Activated CD4-positive, alpha-beta T cell treated with anti-CD3 and anti-CD28 coated beads, Interleukin-2, amount 50 U/mL, for 24 hours (primary cell): ENCODE results near the gene TWF2.
A peak's percentile ranks its signal among the peaks of the same experiment; 100 is the strongest.

ENCODE experiments used
- DNase-seq, 2 donors: peaks; one replicate each; pipeline ENCODE4 v3.0.0-alpha.2; 2020; ENCODE audit warnings: low read depth in 1 of 2, low spot score in 1 of 2

Gene TWF2

DNA sequence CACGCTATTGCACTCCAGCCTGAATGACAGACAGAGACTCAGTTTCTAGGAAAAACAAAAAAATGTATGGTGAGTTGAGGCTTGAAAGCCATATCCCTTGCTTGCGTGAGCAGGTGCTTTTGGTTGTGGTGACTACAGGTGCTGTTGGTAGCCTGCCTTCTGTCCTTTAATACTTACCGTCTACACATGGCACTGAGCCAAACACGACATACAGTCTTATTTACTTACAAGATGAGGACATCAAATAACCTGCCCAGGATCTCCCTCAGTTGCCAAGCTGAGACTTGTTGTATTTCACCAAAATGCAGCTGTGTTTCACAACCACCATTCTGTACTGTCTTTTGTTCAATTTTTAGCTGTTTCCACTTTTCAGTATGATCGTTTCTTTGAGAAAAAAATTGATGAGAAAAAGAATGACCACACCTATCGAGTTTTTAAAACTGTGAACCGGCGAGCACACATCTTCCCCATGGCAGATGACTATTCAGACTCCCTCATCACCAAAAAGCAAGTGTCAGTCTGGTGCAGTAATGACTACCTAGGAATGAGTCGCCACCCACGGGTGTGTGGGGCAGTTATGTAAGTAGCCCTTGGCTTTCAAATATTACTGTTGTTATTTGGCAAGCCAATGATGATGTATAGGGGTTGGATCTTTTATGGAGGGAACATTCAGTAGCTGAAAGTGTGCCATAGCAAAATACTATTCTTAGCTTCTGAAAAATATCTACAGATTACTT, 34.5 kb downstream of the TWF2 start:
- DNase-seq = no peak

DNA sequence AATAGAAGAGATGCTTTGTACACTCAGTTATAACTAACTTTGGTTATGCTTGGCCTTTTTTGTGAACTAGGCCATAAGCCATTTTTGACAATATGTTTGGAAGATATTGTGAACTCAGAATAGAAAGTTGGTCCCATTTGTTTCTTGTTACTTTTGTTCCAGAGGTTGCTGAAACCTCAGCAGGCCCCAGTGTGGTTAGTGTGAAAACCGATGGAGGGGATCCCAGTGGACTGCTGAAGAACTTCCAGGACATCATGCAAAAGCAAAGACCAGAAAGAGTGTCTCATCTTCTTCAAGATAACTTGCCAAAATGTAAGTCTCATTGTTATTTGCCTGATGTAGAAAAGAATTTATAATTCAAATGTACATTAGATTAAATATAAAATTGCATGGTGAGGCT, 35.3 kb downstream of the TWF2 start:
- no peak for DNase-seq

DNA sequence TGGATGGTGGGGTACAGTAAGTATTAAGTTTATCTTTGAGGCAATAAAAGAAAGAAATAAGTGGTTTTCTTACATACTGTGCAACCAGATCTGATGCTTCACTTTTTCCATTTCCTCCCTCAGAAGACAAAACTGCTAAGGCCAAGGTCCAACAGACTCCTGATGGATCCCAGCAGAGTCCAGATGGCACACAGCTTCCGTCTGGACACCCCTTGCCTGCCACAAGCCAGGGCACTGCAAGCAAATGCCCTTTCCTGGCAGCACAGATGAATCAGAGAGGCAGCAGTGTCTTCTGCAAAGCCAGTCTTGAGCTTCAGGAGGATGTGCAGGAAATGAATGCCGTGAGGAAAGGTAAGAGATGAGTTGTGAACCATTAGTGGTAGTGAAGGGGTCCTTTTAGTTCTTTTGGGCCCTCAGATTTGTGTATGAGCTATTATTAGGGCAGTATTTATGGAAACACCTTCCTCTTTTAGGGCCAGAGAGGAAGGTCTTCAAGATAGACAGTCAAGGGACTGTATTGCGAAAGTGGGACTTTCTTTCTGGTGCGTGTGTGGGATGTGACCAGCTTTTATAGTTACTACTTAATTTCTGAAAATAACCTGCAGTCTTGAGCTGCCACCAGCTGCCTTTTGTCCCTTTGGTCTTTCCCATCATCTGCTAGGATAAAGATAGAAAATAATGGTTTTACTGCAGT, 36.4 kb downstream of the TWF2 start:
- no peak for DNase-seq

DNA sequence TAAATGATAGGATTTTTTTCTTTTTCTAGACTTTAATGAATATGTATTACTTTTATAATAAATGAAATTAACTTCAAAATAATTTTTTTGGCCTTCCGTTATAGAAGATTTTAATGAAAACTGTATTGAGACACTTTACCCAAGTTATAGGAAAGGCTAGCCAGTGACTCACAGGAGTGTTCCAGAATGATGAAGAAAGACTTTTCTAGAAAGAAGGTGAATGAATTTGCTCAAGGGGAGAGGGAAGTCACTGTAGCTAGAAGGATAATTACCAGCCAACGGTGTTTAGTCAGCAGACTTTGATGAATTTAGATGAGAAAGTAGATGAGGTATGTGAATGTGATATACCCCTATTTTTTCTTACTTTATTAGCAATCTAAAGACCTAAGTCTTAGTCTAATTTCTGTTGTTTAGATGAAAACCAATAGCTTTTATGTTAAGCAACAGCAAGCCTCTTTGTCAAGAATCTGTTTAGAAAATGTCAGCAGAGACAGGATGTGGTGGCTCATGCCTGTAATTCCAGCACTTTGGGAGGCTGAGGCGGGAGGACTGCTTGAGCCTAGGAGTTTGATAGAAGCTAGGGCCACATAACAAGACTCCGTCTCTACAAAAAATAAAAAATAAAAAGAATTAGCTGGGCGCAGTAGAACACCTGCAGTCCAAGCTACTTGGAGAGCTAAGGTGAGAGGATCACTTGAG, 37.8 kb downstream of the TWF2 start:
- DNase-seq = no peak

DNA sequence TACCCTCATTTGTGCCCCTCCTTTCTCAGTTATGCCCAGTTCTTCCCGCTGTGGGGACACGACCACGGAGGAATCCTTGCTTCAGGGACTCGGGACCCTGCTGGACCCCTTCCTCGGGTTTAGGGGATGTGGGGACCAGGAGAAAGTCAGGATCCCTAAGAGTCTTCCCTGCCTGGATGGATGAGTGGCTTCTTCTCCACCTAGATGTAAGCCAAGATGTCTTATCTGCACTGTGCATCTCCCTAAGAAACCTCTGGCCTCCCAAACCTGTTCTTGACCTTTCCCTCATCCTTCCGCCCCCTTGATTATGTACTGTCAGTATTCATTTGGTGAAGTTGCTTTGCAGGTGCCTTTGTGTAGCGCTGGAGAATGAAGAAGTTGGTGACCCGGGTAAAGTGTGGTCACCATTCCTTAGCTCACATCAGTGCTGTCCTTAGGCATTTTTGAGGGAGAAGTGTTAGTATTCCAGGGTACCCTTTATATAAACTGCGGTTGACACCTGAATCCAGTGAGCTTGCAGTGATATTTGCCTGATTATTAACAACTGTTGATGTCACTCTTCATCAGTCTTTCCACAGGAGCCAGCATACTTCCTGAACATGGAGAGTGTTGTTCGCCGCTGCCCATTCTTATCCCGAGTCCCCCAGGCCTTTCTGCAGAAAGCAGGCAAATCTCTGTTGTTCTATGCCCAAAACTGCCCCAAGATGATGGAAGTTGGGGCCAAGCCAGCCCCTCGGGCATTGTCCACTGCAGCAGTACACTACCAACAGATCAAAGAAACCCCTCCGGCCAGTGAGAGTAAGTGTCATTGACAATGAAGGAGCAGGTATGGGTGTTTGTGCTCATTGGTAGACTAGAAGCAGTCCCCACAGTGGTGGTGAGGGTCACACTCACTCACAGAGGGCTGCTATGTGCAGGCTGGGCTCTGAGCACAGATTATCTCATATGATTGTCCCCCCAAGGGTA, 40.0 kb downstream of the TWF2 start:
- DNase-seq = no peak

DNA sequence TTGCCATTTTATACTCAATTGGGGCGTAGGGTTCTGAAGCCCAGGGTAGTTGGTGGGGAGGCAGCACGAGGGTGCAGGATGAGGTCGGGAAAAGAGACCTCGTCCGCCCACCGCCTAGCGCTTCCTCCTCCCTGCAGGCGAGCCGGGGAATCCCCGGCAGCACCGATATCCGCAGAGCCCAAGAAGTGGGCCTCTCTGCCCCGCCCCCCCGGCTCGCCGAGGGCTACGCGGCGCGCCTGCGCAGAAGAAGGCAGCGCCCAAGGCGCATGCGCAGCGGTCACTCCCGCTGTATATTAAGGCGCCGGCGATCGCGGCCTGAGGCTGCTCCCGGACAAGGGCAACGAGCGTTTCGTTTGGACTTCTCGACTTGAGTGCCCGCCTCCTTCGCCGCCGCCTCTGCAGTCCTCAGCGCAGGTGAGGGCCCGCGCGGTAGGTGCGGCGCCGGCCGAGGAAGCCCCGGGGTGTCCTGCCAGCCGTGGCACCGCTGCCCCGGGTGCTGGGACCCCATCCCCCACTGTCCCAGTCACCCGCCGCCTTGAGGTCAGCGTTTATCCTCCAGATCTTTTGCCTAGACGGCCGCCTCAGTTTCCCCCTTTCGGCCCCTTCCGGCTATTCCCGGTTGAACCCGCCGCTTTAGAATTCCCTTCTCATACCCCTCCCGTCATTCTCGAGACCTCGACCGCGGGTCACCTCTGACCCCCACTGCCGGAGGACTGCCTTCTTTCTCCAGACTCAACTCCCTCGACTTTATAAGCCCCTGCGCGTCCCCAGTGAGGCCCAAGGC, 40.9 kb downstream of the TWF2 start, which contains the start of gene ALAS1:
Gene ALAS1, plus strand, starts transcription at position 319 of the 784 bp plus-strand sequence. CDS start 1,082 bp downstream, outside the sequence.
- DNase-seq = peak; percentile 90 to 93

- no peak for DNase-seq
Observed at GRCh38 chr3:52197499-52197841, 41.5 kb downstream of the TWF2 start.

GRCh38 chr3:52196977-52197376, 42.0 kb downstream of the TWF2 start:
- DNase-seq = no peak

GRCh38 chr3:52195823-52196331, 43.1 kb downstream of the TWF2 start:
- DNase-seq = no peak

DNA sequence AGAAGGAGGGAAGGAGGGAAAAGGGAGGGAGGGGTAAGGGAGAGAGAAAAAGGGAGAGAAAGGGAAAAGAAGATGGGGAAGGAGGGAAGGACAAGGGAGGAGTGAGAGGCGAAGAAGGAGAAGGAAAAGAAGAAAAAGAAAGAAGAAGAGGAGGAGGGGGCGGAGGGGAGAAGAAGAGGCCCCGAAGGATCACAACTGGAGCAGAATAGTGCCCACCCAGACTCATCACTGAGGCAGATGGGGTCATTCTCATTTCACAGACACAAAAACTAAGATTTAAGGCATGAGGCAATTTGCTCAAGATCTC, 43.7 kb downstream of the TWF2 start:
- DNase-seq = no peak

- no peak for DNase-seq
Observed at GRCh38 chr3:52194485-52195290, 44.3 kb downstream of the TWF2 start.

- DNase-seq = no peak
Observed at GRCh38 chr3:52193065-52193464, 45.9 kb downstream of the TWF2 start.

DNA sequence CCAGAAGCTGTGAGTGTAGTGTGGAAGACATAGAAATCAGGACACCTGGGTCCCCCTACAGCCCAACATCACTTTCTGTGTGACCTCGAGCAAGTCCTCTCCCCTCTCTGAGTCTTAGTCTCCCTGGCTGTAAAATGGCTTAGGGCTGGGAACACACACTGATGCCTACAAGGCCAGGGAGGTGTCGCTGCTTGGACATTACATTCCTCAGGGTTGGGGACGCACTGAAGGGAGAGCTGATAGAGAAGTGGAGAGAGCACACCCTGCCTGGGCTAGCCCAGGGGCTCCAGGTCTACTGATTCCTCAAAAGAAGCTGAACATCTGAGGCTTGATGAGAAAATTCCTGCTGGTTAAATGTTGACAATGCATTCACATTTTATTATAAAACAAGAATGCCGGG, 47.3 kb downstream of the TWF2 start:
- no peak for DNase-seq

GRCh38 chr3:52190294-52191074, 48.5 kb downstream of the TWF2 start:
- DNase-seq = no peak

GRCh38 chr3:52188556-52188955, 50.4 kb downstream of the TWF2 start:
- DNase-seq = no peak

DNA sequence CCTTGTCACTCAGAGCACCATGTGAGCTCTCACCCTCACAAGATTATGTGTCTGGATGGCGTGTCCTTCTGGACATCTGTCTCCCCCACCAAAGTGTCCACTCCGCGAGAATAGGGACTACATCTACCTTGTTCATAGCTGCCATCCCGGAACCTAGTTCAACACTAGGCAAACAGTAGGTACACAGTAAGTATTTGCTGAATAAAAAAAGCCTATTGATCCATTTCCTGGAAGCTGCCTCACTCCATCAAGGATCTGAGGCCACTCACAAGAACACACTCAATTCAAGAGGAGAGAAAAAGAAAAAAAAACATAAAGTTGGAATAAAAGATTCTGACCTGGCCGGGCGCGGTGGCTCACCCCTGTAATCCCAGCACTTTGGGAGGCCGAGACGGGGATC, 52.2 kb downstream of the TWF2 start:
- no peak for DNase-seq

DNA sequence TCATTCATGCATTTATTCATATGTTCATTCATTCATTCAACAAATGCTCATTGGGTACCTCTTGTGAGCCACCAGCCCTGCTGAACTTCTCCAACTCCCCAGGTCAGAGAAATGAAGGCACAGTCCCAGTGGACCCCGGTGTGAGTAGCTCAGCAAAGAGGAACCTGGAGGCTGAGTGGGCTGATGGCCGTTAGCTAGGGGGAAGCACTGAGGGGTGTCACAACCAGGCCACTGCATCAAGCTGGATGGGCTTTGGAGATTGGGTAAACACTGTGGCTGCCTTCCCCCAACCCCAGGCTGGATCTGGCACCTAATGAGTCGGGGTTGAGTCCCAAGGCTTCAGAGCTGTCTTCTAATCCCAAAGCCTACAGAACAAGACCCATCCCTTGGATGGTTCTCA, 53.1 kb downstream of the TWF2 start:
- no peak for DNase-seq

DNA sequence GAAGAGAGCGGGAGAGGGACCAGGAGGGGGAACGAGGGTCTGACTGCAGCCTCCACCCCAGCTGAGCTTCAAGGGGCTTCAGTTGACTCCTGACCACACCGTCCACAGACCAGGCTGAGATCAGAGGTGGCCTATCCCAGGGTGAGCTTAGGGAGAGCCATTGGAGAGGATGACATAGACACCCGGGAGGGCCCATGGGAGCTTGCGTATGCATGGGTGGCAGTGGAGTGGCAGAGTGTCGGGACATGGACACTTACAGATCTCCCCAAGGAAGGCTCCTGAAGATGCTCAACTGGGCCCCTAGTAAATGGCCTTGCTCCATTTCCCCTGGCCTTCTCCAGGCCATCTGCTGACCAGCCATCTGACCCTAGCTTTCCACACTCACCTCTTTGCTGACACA, 53.6 kb downstream of the TWF2 start:
- no peak for DNase-seq

GRCh38 chr3:52184690-52185089, 54.3 kb downstream of the TWF2 start:
- no peak for DNase-seq
